Stimulated activated CD8-positive, alpha-beta memory T cell treated with anti-CD3 and anti-CD28 coated beads, Interleukin-15, amount 100 ng/mL, for 1 hour (primary cell): Measurements from ENCODE around the gene PNRC1.
A peak's percentile ranks its signal among the peaks of the same experiment; 100 is the strongest.
"Not testable (repeated sequence)": the region's sequence is repeated elsewhere in the genome, so short reads cannot be mapped to it uniquely, and the experiment has no call there.

Source experiments
- DNase-seq: peaks from one replicate; pipeline ENCODE4 v3.0.0-alpha.2; 2020; ENCODE audit warnings: low read depth

Gene PNRC1

GRCh38 chr6:89080281-89081128, at the start of gene PNRC1:
Gene PNRC1 (plus strand): TSS chr6:89080751. CDS start chr6:89080895, 144 bp downstream.
- peak; percentile 100 for DNase-seq

- DNase-seq, result no peak
Measured at GRCh38 chr6:89032599-89032998, 48.0 kb upstream of the PNRC1 start.

- DNase-seq, result no peak
Measured at GRCh38 chr6:89033461-89033860, 47.1 kb upstream of the PNRC1 start.

- DNase-seq, result not testable (repeated sequence)
Measured at GRCh38 chr6:89034116-89034515, 46.4 kb upstream of the PNRC1 start.

- no peak for DNase-seq
Measured at GRCh38 chr6:89034586-89035251, 45.8 kb upstream of the PNRC1 start.

- no peak for DNase-seq
Measured at GRCh38 chr6:89035252-89036101, 45.1 kb upstream of the PNRC1 start.

- DNase-seq, result no peak
Measured at GRCh38 chr6:89037141-89037900, 43.2 kb upstream of the PNRC1 start.

- DNase-seq, result not testable (repeated sequence)
Measured at GRCh38 chr6:89037901-89038293, 42.7 kb upstream of the PNRC1 start.

- no peak for DNase-seq
Measured at GRCh38 chr6:89042664-89043063, 37.9 kb upstream of the PNRC1 start.

GRCh38 chr6:89044328-89045010, 36.1 kb upstream of the PNRC1 start:
- DNase-seq, result no peak

GRCh38 chr6:89045011-89045387, 35.6 kb upstream of the PNRC1 start:
- no peak for DNase-seq

- DNase-seq, result no peak
Measured at GRCh38 chr6:89045576-89045975, 35.0 kb upstream of the PNRC1 start.

GRCh38 chr6:89047473-89047872, 33.1 kb upstream of the PNRC1 start:
- DNase-seq, result no peak

GRCh38 chr6:89048288-89048923, 32.1 kb upstream of the PNRC1 start:
- DNase-seq, result no peak

- no peak for DNase-seq
Measured at GRCh38 chr6:89048985-89049384, 31.6 kb upstream of the PNRC1 start.

GRCh38 chr6:89050155-89050554, 30.4 kb upstream of the PNRC1 start:
- DNase-seq, result no peak

- no peak for DNase-seq
Measured at GRCh38 chr6:89050697-89051096, 29.9 kb upstream of the PNRC1 start.

GRCh38 chr6:89051676-89052075, 28.9 kb upstream of the PNRC1 start:
- DNase-seq, result no peak

GRCh38 chr6:89054208-89054607, 26.3 kb upstream of the PNRC1 start:
- DNase-seq, result no peak

- DNase-seq, result no peak
Measured at GRCh38 chr6:89057759-89058158, 22.8 kb upstream of the PNRC1 start.

GRCh38 chr6:89058627-89059026, 21.9 kb upstream of the PNRC1 start:
- DNase-seq, result no peak
